Spinal cord (tissue), 10 donors: ENCODE data around the gene PYHIN1. TPM values are rescaled to one million over a fixed set of nuclear protein-coding genes. Genes with fewer than 3 reads are reported as not detected.
A peak's percentile ranks its signal among the peaks of the same experiment; 100 is the strongest.

Experiments
- DNase-seq, 6 donors: peaks; one replicate each; pipeline versions ENCODE4 v3.0.0 to v3.0.0-alpha.2; 2013 to 2015; ENCODE audit warnings: low spot score in 6 of 6, low read depth in 4 of 6
- H3K27ac ChIP-seq: one replicate; pipeline ENCODE4 v1.5.1; 2013; ENCODE audit warnings: low read depth, low read length, control low read depth
- H3K27me3 ChIP-seq: one replicate; pipeline ENCODE4 v1.6.1; 2013; ENCODE audit warnings: low read length; ENCODE audit not compliant: control insufficient read depth, insufficient read depth
- H3K36me3 ChIP-seq: one replicate; pipeline ENCODE4 v1.6.1; 2013; ENCODE audit warnings: low read length; ENCODE audit not compliant: control insufficient read depth, insufficient read depth
- H3K4me1 ChIP-seq: one replicate; pipeline ENCODE4 v1.6.1; 2013; ENCODE audit warnings: low read length; ENCODE audit not compliant: control insufficient read depth, insufficient read depth
- H3K4me3 ChIP-seq: one replicate; pipeline ENCODE4 v1.5.1; 2013; ENCODE audit warnings: low read depth, low read length, control low read depth
- H3K9me3 ChIP-seq: one replicate; pipeline ENCODE4 v1.6.1; 2013; ENCODE audit warnings: low read length; ENCODE audit not compliant: control insufficient read depth, insufficient read depth
- WGBS: methylation state at CpG from one replicate; pipeline ENCODE4 v1.1.5; 2013; ENCODE audit warnings: missing lambda C conversion rate; ENCODE audit not compliant: insufficient coverage; 5-methylcytosine and 5-hydroxymethylcytosine counted together
- polyA plus RNA-seq, 2 donors: library from polyadenylated mRNA; unstranded; fragments of 120-200 nt; gene quantifications; one replicate each; pipeline ENCODE4 v1.2.1, GENCODE V29; 2013; ENCODE audit not compliant: insufficient read length in 2 of 2
- total RNA-seq, 2 donors: library from RNA; depleted of rRNA in 1 of 2; stranded (reverse); fragments of 120-200 nt in 1 of 2; fragments of >200 nt in 1 of 2; gene quantifications; one replicate each; pipeline versions ENCODE4 v1.2.3 to v1.2.4, GENCODE V29; 2013 to 2014
- donor health status: healthy.

Gene PYHIN1
- total and polyA plus RNA-seq, 4 donors, result 0.30 TPM; not detected in 3

DNA sequence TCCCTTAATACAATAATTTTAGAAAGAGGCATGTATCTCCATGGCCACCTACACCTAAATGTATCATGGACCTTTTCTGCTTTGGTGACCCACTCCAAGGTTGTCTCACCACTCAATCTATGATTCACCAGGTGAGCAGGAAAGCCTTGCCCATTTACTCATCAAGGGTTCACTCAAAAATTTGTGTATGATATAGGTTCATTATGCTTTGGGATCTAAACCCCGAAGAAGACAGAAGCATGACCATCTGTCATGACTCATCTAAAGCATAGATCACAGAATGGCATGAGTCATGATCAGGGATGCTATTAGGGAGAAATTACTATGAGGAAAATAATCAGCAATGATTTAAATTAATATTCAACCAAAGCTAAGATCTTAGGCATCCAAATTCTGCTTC lies 38.5 kb downstream of the PYHIN1 start:
- no peaks in the 10 kb centered on the region for H3K4me1 ChIP-seq
- H3K4me3 ChIP-seq, result no peak overlapping the region
- no peak overlapping the region for H3K27ac ChIP-seq
- H3K9me3 ChIP-seq, result peaks cover 2% of the 10 kb centered on the region
- no peaks in the 10 kb centered on the region for H3K27me3 ChIP-seq
- no peaks in the 10 kb centered on the region for H3K36me3 ChIP-seq
- no CpG with 5 or more reads among the region's 1 CpG for WGBS
- DNase-seq, result no peak

DNA sequence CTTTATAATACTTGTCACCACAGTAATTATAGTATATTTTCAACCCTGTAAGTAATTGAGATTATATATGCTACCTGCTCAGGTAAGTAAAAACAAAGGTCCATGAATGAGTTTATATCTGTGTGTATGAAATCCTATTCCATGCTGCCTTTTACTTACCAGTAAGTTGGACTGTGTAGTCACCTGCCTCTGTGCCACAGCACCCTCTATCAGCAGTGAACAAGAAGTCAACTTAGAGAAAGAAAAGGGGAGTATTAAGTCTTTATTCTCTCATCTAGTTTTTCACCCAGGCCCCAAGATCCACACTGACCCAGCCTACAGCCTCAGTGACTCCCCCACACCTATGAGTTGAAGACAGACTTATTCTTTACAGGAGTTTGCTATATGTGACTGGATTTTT lies 41.5 kb downstream of the PYHIN1 start:
- Histone ChIP-seq H3K27ac (no peak overlapping the region), H3K27me3 (no peaks in the 10 kb centered on the region), H3K9me3 (no peaks in the 10 kb centered on the region), H3K4me3 (no peak overlapping the region), H3K4me1 (no peaks in the 10 kb centered on the region), H3K36me3 (no peaks in the 10 kb centered on the region)
- DNase-seq, result no peak

DNA sequence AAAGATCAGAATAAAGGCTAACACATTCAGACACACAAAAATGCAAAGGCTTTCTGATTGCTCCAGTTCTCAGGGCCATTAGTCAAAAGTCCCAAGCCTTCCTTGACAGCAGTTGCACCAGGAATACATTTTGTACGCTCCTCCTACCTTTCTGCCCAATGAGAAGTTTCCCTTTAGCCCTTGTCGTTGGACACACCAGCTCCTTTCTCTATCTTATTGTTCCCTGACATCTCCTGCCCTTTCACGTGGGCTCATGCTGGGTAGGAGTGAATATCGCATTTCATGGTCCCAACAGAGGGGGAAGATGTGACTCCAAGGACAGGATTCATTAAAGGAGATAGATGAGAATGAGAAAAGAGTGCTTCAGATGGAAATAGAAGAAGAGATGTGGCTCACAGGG lies 44.9 kb downstream of the PYHIN1 start:
- Histone ChIP-seq H3K4me3 (no peak overlapping the region), H3K27me3 (no peaks in the 10 kb centered on the region), H3K9me3 (no peaks in the 10 kb centered on the region), H3K36me3 (no peaks in the 10 kb centered on the region), H3K4me1 (no peaks in the 10 kb centered on the region), H3K27ac (no peak overlapping the region)
- WGBS, result 44% methylated on average over 2 of the region's 4 CpGs
- DNase-seq, result no peak

DNA sequence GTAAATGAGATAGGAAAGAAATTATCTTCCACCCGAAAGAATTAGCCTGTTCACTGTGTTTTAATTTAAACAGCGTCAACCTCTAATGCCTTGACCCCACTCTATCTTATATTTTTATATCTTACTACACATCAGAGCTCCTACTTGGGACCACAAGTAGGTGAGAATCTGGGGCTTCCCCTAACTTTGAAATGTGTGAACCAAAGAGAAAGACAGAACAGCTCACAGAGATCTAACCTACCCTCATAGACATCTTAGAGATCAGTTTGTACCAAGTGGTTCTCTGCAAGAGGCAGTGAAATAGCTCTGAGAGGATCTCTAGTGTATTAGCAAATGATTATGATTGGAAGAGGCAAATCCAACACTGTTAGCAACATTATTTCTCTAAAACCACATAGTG lies 47.4 kb downstream of the PYHIN1 start:
- Histone ChIP-seq H3K9me3 (no peaks in the 10 kb centered on the region), H3K36me3 (no peaks in the 10 kb centered on the region), H3K4me1 (no peaks in the 10 kb centered on the region), H3K27ac (no peak overlapping the region), H3K4me3 (no peak overlapping the region), H3K27me3 (no peaks in the 10 kb centered on the region)
- no peak for DNase-seq
- no CpG with 5 or more reads among the region's 2 CpGs for WGBS

DNA sequence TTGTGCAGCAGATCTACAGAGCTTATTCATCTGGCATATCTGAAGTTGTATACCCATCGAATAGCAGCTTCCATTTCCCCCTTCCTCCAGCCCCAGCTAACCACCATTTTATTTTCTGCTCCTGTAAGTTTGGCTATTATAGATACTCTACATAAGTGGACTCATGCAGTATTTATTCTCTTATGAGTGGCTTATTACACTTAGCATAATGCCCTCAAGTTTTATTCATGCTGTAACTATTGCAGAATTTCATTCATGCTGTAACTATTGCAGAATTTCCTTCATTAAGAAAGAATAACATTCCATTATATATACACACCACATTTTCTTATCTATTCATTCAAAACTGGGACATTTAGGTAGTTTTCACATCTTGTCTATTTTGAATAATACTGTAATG lies 47.9 kb downstream of the PYHIN1 start:
- WGBS, result no CpG with 5 or more reads among the region's 1 CpG
- H3K27me3 ChIP-seq, result no peaks in the 10 kb centered on the region
- H3K27ac ChIP-seq, result no peak overlapping the region
- H3K4me3 ChIP-seq, result no peak overlapping the region
- H3K36me3 ChIP-seq, result no peaks in the 10 kb centered on the region
- H3K9me3 ChIP-seq, result no peaks in the 10 kb centered on the region
- DNase-seq, result no peak
- H3K4me1 ChIP-seq, result no peaks in the 10 kb centered on the region

DNA sequence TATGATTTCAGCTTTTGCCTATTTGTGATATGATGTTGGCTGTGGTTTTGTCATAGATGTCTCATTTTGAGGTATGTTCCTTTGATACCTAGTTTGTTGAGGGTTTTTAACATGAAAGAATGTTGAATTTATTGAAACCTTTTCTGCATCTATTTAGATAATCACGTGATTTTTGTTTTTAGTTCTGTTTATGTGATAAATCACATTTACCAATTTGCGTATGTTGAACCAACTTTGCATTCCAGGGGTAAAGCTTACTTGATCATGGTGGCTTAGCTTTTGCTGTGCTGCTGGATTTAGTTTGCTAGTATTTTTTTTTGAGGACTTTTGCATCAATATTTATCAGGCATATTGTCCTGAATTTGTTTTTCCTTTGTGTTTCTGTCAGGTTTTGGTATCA lies 51.9 kb downstream of the PYHIN1 start:
- Histone ChIP-seq H3K9me3 (no peaks in the 10 kb centered on the region), H3K36me3 (no peaks in the 10 kb centered on the region), H3K27ac (no peak overlapping the region), H3K4me1 (no peaks in the 10 kb centered on the region), H3K27me3 (no peaks in the 10 kb centered on the region), H3K4me3 (no peak overlapping the region)
- no CpG with 5 or more reads among the region's 2 CpGs for WGBS
- DNase-seq, result no peak

DNA sequence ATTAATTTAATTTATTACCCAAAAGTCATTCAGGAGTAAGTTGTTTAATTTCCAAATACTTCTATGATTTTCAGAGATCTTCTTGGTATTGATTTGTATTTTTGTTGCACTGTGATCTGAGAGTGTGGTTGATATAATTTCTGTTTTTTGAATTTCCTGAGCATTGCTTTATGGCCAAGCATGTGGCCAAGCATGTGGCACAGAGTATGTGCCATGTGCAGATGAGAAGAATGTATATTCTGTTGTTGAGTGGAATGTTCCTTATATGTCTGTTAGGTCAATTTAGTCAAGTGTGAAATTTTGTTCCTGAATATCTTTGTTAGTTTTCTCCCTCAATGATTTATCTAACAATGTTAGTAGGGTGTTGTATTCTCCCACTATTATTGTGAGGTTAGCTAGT lies 53.0 kb downstream of the PYHIN1 start:
- no peak overlapping the region for H3K27ac ChIP-seq
- no peak for DNase-seq
- H3K27me3 ChIP-seq, result no peaks in the 10 kb centered on the region
- no peaks in the 10 kb centered on the region for H3K9me3 ChIP-seq
- no peaks in the 10 kb centered on the region for H3K36me3 ChIP-seq
- H3K4me3 ChIP-seq, result no peak overlapping the region
- H3K4me1 ChIP-seq, result no peaks in the 10 kb centered on the region

DNA sequence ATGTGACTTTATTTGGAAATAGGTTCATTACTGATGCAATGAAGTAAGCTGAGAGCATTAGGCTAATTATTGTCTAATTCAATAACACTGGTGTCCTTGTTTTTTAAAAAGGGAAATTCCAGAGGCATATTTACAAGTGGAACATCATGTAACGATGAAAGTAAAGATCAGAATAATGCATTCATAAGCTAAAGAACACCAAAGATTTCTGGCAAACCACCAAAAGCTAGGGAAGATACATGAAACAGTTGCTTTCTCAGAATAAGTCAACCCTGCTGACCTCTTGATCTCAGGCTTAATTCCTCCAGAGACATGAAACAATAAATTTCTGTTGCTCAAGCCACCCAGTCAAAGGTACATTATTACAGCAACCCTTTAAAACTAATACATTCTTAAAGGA lies 58.1 kb downstream of the PYHIN1 start:
- WGBS, result 100% methylated on average over 1 of the region's 1 CpG

DNA sequence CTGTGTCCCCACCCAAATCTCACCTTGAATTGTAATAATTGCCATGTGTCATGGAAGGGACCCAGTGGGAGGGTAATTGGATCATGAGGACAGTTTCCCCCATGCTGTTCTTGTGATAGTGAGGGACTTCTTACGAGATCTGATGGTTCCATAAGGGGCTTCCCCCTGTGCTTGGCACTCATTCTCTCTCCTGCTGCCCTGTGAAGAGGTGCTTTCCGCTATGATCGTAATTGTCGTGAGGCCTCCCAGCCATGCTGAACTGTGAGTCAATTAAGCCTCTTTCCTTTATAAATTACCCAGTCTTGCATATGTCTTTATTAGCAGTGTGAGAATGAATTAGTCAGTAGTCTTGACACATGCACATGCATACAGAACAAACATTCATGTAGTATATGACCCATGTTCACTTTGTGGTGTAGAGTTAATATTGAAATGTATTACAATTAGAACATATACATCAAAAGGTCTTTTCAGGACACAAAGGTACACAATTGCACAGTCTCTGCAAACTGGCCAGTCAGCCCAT lies 61.5 kb downstream of the PYHIN1 start:
- DNase-seq, result no peak
- no peaks in the 10 kb centered on the region for H3K4me1 ChIP-seq
- H3K36me3 ChIP-seq, result no peaks in the 10 kb centered on the region
- H3K4me3 ChIP-seq, result no peak overlapping the region
- H3K9me3 ChIP-seq, result no peaks in the 10 kb centered on the region
- 80% methylated on average over 1 of the region's 4 CpGs for WGBS
- H3K27ac ChIP-seq, result no peak overlapping the region
- H3K27me3 ChIP-seq, result no peaks in the 10 kb centered on the region

More for the DNA sequence above, 58.1 kb downstream of the PYHIN1 start:
- H3K27ac ChIP-seq, result no peak overlapping the region
- no peaks in the 10 kb centered on the region for H3K4me1 ChIP-seq
- no peaks in the 10 kb centered on the region for H3K36me3 ChIP-seq
- H3K9me3 ChIP-seq, result no peaks in the 10 kb centered on the region
- H3K27me3 ChIP-seq, result no peaks in the 10 kb centered on the region
- no peak overlapping the region for H3K4me3 ChIP-seq
- no peak for DNase-seq

DNA sequence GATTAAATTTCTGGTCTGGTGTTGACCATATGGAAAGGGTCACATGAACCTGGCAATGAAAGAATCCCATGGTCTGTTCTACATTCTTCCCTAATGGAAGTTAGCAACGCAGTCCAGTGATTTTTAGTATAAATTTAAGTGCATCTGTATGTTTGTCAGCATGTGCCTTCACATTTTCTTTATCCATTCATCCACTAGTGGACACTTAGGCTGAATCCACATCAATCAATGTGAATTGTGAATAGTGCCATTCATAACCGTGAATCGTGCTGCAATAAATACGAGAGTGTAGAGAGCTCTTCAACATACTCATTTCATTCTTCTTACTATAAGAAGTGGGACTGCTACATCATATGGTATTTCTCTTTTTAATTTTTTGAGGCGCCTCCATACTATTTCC lies 65.6 kb downstream of the PYHIN1 start:
- H3K4me1 ChIP-seq, result peaks cover 2% of the 10 kb centered on the region
- no peak overlapping the region for H3K4me3 ChIP-seq
- H3K36me3 ChIP-seq, result no peaks in the 10 kb centered on the region
- no peaks in the 10 kb centered on the region for H3K9me3 ChIP-seq
- H3K27ac ChIP-seq, result no peak overlapping the region
- no peaks in the 10 kb centered on the region for H3K27me3 ChIP-seq
- no CpG with 5 or more reads among the region's 5 CpGs for WGBS
- peak in 1 of 6 donors; percentile 5 for DNase-seq
